Hematopoietic multipotent progenitor cell treated with erythropoietin and hydrocortisone succinate and interleukin-3 and kit ligand, for 8 days (in vitro differentiated cells): ENCODE results near the gene NRXN3.

Experiments used
- DNase-seq: peaks from one replicate; pipeline ENCODE4 v3.0.0-alpha.2; 2015

The NRXN3 gene

DNA sequence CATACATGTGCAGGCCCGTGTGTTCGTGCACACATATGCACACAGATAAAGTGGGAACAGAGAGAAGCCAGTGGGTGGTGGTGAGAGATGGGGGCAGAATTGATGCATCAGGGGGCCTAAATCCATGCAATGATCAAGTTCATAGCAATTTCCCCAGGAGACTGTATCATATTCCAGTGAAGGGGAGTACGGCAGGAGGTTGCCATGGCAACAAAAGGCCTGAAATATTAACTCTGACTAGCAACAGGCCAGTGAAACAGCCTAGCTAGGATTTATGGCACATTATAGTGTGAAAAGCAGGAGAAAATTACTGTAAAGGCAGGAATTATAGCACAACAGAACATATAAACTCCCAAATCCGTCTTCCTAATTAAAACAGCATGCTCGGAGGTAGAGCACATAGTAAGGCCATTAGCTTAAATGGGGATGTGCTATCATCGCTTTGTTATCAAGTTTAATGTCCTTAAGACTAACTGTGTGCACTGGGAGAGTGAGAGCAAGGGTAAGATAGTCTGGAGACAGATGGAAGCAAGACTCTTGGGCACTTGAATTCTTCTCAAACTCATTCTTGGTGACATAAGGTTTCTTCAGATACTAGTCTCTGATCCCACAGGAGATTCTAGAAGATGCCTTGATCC lies 1234.8 kb downstream of the NRXN3 start:
- no peak for DNase-seq

DNA sequence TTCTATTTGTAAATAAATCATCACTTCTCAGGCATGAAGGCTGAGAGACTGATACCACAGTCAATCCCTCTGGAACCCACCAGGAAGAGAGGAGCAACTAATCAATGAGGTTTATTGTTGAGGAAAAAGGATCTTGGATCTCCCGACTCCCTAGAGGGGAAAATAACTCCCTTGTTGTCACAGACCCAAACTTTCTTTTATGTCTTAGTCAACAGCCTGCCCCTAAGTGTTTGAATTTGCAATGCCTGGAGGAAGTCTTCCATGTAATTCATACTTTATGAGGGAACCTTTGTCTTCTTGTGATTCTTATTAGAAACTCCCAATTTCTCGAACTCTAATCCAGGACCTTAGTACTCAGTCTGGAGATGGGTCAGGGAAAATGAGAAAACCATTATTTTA lies 1235.3 kb downstream of the NRXN3 start:
- DNase-seq = no peak

GRCh38 chr14:79407572-79407971 lies 1237.4 kb downstream of the NRXN3 start:
- DNase-seq = no peak

DNA sequence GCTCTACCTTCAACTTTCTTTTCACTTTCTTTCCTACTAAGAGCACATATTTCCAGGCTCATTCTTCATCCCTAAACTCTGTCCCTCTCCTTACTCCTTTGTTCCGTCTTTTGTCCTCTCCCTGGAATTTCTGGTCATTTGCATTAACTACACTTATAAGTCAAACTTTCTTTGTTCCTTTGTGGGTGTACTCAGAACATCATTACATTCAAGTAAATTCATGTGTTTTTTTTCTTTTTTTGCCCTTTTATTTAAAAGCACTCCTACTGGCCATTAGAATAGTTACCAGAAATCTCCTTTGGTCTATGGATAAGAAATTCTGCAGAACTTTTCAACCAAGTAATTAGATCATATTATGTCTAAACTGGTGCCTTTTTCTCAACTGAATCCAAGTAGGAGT lies 1238.5 kb downstream of the NRXN3 start:
- DNase-seq = no peak

DNA sequence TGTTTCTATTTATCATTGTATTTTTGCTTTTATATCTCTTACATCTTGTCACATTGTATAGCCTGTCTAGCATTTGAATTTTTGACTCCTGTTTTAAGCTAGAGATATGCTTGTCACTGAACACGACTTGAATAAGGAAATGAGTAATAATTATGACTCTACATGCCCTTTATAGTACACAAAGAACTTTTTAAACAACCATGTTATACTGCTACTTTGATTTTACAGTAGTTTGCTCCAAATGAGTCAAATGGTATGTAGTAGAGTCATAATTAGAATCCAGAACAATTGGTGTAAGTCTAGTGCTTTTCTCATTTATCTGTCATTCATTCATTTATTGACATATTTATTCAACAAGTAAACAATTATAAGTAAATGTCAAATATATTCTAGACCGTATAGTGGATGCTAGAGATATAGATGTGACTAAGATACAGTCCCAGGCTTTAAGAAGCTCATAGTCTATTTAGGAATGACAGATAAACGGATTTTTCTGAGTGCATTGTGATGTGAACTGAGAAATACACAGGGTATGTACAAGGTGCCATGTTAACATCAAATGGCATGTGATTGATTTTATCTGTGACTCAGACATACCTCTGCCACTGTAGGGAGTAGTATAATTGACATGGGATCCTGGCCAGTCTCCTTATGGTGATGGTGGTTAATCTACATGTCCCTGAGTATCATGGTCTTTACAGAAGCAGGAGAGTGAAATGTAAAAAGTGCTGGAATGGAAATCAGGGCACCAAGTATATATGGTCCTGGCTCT lies 1241.4 kb downstream of the NRXN3 start:
- no peak for DNase-seq

DNA sequence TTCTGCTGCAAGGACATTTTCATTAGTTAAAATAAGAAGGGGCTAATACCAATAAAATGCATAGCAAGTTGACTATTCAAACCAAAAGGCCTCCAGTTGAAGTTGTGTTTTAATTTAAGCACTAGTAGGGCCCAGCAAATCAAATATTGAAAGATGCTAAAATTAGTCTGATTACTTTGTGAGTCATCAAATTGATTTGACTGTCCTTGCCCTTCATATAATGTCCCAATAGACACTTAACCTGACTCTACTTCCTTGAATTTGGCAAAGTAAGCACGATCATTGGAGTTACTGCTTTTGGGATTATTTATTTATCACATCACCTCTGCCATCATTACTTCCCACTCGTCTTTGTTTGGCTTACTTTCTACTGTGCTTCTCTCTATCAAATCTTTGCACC lies 1242.6 kb downstream of the NRXN3 start:
- DNase-seq = no peak

DNA sequence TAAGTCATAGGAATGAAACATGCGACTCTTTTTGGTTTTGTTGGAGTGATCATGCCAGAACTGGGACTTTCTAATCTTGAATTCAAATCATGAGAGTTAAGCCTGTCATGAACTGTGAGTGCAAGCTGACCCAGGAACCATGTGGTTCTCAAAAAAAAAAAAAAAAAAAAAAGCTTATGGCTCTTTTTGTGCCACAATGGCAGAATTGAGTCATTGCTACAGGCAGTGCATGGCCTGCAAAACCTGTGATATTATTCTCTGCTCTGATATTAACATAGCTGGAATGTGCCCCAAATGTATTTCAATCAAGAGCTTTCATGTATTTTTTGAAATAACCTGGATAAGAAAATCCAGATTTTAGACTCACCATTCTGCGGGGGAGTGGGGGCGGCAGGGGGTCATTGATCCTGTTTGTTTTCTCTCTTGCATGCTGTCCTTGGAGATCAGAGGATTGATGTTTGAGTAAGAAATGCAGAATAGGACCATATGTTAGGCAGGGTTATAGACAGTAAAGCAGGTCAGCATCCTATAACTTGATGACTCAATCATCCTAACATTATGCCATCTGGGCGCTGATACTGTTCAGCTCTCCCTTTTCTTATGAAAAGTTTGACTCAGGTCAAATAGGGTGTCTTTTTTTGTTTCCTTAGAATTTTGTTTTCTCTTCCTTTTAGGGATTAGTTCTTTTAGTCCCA lies 1243.7 kb downstream of the NRXN3 start:
- DNase-seq = no peak

DNA sequence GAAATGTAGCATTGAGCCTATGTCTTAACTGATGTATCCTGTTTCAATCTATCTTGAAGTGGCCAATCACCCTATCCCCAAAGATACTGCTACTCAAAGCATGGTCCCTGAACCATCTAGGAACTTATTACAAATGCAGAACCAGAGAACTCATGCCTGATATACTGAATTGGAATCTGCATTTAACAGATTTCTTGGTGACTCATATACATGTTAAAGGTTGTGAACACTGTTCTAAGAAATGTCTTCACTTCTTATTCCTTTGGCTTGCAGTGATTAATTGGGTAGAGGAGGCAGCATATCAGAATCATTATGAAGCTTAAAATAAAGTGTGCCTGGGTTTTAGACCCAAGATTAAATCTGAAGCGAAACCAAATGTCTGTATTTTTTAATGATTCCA lies 1245.6 kb downstream of the NRXN3 start:
- DNase-seq = no peak

GRCh38 chr14:79417961-79418360 lies 1247.8 kb downstream of the NRXN3 start:
- no peak for DNase-seq

DNA sequence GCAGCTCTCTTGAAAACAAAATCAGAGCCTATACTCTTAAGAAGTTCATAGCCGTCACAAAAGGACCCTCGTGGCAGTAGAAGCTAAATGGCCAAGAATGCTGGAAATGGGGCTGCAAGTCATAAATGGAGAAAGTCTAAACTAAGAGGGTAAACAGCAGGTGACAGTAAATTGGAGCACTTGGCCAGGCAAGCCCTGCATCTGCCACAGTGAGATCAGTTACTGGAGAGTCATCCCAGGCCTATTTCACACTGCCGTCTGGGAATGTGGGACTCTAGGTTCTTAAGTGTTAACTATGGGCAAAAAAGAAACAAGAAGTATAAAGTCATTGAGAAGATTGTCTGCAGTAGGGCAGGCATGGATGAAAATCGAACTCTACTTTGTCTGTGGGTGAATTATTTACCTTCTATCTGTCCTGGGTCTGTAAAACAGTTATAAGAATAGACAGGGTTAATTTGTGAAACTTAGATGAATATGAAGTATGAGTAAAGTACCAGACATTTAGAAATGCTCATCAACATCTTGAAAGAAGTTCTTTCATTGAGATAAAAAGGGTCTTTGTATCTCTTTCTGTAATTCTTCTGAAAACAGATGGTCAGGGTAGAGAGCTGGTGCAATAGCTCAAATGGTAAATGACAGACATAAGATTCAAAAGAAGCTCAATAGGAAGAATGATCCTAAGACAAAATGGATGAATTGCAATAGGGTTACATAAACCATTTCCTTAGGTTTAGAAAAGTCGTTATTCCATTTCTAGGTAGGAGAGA lies 1248.7 kb downstream of the NRXN3 start:
- no peak for DNase-seq

- DNase-seq = no peak
Observed at GRCh38 chr14:79419571-79420327, 1249.6 kb downstream of the NRXN3 start.

DNA sequence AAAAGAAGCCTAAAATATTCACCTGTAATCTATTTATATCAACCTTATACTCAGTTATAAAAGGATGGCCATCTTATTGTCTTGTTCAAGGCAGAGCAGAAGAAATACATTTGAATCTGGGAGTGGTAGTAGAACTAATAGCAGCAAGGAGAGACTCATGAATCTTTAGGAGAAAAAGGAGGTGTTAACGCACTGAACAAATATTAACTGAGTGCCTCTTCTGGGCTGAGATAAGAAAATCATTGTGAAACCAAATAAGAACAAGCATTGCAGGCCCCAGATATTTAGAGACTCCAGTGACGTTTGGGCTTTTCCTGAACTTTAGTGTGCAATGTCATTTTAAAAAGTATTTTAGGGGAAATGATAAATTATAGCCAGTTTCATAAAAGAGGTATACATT lies 1250.6 kb downstream of the NRXN3 start:
- DNase-seq = no peak

- no peak for DNase-seq
Observed at GRCh38 chr14:79421811-79422210, 1251.6 kb downstream of the NRXN3 start.

GRCh38 chr14:79424462-79424861 lies 1254.3 kb downstream of the NRXN3 start:
- no peak for DNase-seq

DNA sequence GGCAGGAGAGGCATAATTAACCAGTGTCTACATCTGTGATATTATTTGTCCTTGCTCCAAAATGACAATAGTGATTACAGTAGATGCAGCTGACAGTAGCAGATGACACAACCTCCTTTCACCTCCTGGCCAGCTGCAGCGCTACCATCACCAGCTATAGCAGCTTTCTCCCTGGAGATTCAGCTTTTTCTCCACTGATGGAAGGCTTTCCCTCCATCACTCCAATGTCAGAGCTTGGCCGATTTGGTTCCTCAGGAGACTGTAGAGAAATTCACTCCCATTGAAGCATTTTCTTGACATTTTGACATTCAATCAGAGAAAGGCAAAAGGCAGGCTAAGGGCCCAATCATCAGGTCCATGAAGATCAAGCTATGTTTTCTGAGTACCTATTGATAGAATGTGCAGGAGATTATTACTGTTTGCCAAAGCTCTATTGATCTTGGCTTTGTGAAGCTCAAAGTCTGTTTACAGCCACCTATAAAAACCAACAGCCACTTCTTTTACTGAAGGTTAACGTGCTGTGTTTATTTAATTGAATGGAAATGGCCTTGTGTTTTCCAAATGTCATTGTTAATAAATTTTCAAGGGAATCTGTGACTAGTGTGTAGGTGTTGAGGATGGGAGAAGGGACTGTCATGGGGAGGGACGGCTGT lies 1256.1 kb downstream of the NRXN3 start:
- no peak for DNase-seq

GRCh38 chr14:79432640-79433039 lies 1262.5 kb downstream of the NRXN3 start:
- no peak for DNase-seq

- DNase-seq = no peak
Observed at GRCh38 chr14:79436335-79436734, 1266.2 kb downstream of the NRXN3 start.

DNA sequence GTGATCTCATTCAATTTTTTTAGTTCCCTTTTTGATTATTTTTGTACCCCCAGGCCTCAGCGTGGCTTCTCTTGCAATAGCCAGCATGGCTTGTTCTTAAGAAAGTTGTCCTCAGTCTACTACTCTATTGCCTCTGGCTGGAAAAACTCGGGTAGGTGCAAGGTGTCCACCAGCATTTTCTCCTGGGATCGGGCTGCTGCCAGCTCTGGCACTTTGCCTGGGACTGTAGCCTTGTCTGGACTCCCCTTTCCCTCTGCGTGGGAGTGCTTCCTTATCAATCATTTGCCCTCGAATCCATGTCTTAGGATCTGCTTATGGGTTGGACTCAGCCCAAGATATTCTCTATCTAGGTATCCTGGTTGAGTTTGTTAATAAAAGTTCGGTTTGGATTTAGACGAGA lies 1267.8 kb downstream of the NRXN3 start:
- no peak for DNase-seq

DNA sequence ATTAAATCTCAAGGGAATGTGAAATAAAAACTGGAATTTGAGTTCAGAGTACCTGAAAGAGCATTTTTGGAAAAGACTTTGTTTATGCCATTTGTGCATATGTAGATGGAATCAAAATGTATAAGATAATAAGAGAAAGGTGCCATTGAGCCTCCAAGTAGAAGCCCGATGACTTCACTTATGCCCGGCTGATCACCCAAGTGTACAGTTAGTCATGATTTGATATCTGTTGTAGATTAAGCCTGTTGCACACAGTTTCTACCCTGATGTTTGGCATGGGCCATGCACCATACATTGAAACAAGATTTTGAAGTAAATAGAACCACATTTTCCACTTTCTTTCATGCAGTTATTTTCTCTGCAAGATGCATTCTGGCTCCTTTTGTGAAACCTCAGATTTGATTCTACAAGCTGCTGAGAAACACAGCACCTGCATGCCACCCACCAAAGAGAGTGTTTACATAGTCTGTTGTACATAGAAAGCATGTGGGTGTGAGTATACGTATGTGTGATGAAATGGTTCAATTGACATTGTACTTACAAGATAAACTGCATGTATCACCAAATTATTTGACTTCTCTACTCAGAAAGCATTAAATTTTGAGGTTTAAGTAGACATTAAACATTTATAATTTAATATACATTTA lies 1268.6 kb downstream of the NRXN3 start:
- no peak for DNase-seq

DNA sequence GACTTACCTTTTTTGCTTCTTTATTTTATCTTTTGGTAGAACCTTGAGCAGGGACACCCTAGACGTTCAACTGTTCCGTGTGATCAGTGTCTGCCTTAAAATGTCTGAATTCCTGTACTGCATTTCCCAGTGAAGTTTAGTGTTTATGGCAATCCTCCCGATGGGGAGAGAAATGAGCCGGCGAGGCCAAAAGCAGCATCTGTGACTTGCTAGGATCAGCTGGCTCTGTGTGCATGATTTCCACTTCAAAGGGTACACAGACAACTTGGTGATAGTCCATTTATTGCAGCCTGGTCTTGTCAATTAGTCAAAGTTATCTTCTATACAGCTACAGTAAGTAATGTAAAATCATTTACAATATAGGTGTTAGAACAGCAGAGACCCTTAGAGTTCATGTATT lies 1272.6 kb downstream of the NRXN3 start:
- DNase-seq = no peak

DNA sequence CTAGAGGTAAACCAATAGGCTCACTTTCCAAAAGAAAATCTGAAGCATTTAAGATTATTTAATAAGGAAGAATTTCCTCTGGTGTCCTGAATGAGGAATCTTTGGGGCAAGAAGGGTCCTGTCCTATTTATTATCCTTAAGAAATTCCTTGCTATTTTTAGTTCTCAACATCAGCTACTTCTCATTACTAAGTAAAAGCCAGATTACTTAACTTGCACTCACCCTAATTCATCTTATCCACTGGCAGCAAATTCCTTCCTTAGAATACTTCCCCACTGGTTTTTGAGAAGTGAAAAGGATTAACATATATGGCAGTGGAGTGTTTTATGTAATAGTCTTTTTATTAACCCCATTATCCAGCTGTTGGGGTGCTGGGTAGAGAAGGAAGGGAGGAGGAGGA lies 1273.4 kb downstream of the NRXN3 start:
- DNase-seq = no peak

DNA sequence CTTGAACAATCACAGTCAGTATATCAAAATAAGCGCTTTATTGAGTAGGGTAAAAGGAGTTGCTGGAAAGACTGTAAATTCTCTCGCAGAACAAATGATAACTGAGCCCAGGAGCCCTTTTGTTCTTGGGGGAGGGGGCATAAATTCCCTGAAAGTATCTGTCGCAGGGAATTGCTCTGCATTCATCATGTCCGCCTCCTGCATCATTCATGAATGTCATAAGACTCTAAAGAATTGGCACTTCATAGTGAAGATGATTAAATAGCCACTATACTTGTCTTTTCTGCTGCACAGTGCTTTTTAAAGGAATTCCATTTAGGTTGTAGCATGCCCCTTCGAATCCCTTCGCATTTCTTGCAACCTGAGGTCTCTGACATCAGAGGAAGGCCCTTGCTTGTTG lies 1278.8 kb downstream of the NRXN3 start:
- DNase-seq = no peak
